ENCODE results near the gene CRYGB.
"Not testable (repeated sequence)": the region's sequence is repeated elsewhere in the genome, so short reads cannot be mapped to it uniquely, and the experiment has no call there.

The CRYGB gene

GRCh38 chr2:208112969-208113368 is 33.0 kb downstream of the CRYGB start:
- no peak for DNase-seq (ENCODE audit: low read depth)

GRCh38 chr2:208112273-208112745 is 33.6 kb downstream of the CRYGB start:
- not testable (repeated sequence) for DNase-seq (ENCODE audit: low read depth)

GRCh38 chr2:208103616-208104015 is 42.3 kb downstream of the CRYGB start:
- no peak for DNase-seq (ENCODE audit: low read depth)

- no peak for DNase-seq (ENCODE audit: low read depth)
Observed at GRCh38 chr2:208101716-208102631, 44.0 kb downstream of the CRYGB start.

GRCh38 chr2:208099682-208100470 is 46.1 kb downstream of the CRYGB start:
- no peak for DNase-seq (ENCODE audit: low read depth)

- not testable (repeated sequence) for DNase-seq (ENCODE audit: low read depth)
Observed at GRCh38 chr2:208098701-208099100, 47.3 kb downstream of the CRYGB start.

- no peak for DNase-seq (ENCODE audit: low read depth)
Observed at GRCh38 chr2:208098267-208098666, 47.7 kb downstream of the CRYGB start.

- no peak for DNase-seq (ENCODE audit: low read depth)
Observed at GRCh38 chr2:208097801-208098200, 48.2 kb downstream of the CRYGB start.

GRCh38 chr2:208097313-208097712 is 48.6 kb downstream of the CRYGB start:
- no peak for DNase-seq (ENCODE audit: low read depth)

- no peak for DNase-seq (ENCODE audit: low read depth)
Observed at GRCh38 chr2:208096080-208096479, 49.9 kb downstream of the CRYGB start.

- DNase-seq (ENCODE audit: low read depth) = no peak
Observed at GRCh38 chr2:208093128-208093527, 52.8 kb downstream of the CRYGB start.
